ENCODE results near the gene BRICD5. TPM values are rescaled to one million over a fixed set of nuclear protein-coding genes. Genes with fewer than 3 reads are reported as not detected.

Gene BRICD5
- polyA plus RNA-seq, 5 donors: 2.6 to 9.0 (median 5.8) TPM

- no peak for DNase-seq
These were observed 27.6 kb upstream of the BRICD5 start for GRCh38 chr16:2238150-2238837.

- DNase-seq: no peak
These were observed 27.0 kb upstream of the BRICD5 start for GRCh38 chr16:2237493-2238149.

- no peak for DNase-seq
These were observed 26.4 kb upstream of the BRICD5 start for GRCh38 chr16:2237102-2237482.

- DNase-seq: no peak
These were observed 25.9 kb upstream of the BRICD5 start, which contains the start of gene DNASE1L2 for GRCh38 chr16:2236337-2237101. DNASE1L2 (plus strand) TSS chr16:2236444; CDS start chr16:2236817, 373 bp downstream.

- no peak for DNase-seq
These were observed 25.2 kb upstream of the BRICD5 start for GRCh38 chr16:2235695-2236336.

GRCh38 chr16:2235234-2235651 is 24.6 kb upstream of the BRICD5 start:
- DNase-seq: no peak

GRCh38 chr16:2234813-2235170 is 24.1 kb upstream of the BRICD5 start:
- DNase-seq: no peak

GRCh38 chr16:2233872-2234812 is 23.5 kb upstream of the BRICD5 start:
- DNase-seq: no peak

GRCh38 chr16:2233046-2233775 is 22.5 kb upstream of the BRICD5 start:
- DNase-seq: no peak

GRCh38 chr16:2232094-2232990 is 21.7 kb upstream of the BRICD5 start:
- no peak for DNase-seq

GRCh38 chr16:2231016-2231931 is 20.6 kb upstream of the BRICD5 start:
- no peak for DNase-seq

GRCh38 chr16:2230376-2230775 is 19.7 kb upstream of the BRICD5 start:
- no peak for DNase-seq

GRCh38 chr16:2229632-2230250 is 19.1 kb upstream of the BRICD5 start:
- DNase-seq: no peak

GRCh38 chr16:2229091-2229490 is 18.4 kb upstream of the BRICD5 start:
- DNase-seq: no peak

GRCh38 chr16:2228161-2228824 is 17.6 kb upstream of the BRICD5 start:
- no peak for DNase-seq

- DNase-seq: no peak
These were observed 16.3 kb upstream of the BRICD5 start for GRCh38 chr16:2226918-2227317.

- DNase-seq: no peak
These were observed 15.7 kb upstream of the BRICD5 start for GRCh38 chr16:2226245-2226793.

Measured in right lung (tissue), 5 donors.